Activated T-helper 1 cell treated with Interleukin-2 at 50 U/mL for 16 hours (primary cell): ENCODE data around the gene DYRK3.
A peak's percentile ranks its signal among the peaks of the same experiment; 100 is the strongest.
"Not testable (repeated sequence)": the region's sequence is repeated elsewhere in the genome, so short reads cannot be mapped to it uniquely, and the experiment has no call there.

Source experiments
- DNase-seq: peaks from one replicate; pipeline ENCODE4 v3.0.0-alpha.2; 2020; ENCODE audit warnings: low read depth

The DYRK3 gene

DNA sequence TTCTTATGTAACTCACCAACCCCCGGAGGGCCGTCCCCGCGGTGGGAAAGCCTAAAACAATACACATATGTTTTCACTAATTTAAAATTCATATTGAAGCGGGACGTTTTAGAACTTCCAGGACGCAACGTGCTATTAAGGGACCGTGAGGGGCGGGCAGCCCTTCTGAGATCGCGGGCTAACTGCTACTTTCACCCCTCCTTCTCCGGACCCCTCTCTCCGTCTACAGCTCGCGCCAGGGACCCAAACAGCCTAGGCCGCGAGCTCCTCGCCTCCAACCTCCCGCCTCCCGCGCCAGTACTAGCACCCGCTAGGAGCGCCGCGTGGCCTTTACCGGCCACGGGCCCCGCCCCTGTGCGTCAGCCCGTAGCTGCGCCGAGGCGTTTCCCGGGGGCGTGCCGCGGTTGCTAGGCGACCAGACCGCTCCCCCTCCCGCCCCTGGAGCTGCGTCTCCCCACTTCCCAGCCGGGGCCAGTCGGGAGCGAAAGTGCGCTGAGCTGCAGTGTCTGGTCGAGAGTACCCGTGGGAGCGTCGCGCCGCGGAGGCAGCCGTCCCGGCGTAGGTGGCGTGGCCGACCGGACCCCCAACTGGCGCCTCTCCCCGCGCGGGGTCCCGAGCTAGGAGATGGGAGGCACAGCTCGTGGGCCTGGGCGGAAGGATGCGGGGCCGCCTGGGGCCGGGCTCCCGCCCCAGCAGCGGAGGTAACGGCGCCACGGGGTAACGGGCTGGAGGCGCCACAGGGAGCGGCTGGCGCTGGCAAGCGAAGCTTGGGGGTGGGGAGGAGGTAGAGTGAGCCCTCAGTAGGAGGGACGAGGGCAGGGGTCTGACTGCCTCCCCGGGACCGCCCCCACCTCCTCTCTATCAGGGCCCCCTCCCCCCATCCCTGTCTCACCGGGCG, at the start of gene DYRK3:
TSS of gene DYRK3 (plus strand) at position 457 of the 898 bp plus-strand sequence. CDS start at position 625, 168 bp downstream.
- DNase-seq = peak; percentile 86

DNA sequence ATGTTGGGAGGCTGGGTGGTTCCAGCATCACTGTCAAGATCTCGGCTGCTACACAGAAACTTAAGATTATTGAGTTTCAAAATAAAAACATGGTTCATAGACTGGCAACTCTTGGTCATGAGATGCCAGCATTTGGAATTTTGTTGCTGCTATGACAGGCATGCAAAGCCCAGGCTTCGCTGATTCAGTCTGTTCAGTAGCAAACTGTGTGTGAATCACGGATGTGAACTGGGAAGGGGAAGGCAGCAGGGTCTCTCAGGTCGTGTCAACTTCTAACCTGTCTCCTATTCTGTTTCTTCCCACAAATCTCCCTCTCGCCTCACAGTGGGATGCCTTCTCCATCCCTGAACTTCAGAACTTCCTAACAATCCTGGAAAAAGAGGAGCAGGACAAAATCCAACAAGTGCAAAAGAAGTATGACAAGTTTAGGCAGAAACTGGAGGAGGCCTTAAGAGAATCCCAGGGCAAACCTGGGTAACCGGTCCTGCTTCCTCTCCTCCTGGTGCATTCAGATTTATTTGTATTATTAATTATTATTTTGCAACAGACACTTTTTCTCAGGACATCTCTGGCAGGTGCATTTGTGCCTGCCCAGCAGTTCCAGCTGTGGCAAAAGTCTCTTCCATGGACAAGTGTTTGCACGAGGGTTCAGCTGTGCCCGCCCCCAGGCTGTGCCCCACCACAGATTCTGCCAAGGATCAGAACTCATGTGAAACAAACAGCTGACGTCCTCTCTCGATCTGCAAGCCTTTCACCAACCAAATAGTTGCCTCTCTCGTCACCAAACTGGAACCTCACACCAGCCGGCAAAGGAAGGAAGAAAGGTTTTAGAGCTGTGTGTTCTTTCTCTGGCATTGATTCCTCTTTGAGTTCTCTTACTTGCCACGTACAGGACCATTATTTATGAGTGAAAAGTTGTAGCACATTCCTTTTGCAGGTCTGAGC, 48.6 kb upstream of the DYRK3 start:
- no peak for DNase-seq

DNA sequence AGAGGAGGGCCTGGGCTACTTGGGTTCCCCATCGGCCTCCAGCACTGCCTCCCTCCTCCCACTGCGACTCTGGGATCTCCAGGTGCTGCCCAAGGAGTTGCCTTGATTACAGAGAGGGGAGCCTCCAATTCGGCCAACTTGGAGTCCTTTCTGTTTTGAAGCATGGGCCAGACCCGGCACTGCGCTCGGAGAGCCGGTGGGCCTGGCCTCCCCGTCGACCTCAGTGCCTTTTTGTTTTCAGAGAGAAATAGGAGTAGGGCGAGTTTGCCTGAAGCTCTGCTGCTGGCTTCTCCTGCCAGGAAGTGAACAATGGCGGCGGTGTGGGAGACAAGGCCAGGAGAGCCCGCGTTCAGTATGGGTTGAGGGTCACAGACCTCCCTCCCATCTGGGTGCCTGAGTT, 47.4 kb upstream of the DYRK3 start:
- DNase-seq = no peak

DNA sequence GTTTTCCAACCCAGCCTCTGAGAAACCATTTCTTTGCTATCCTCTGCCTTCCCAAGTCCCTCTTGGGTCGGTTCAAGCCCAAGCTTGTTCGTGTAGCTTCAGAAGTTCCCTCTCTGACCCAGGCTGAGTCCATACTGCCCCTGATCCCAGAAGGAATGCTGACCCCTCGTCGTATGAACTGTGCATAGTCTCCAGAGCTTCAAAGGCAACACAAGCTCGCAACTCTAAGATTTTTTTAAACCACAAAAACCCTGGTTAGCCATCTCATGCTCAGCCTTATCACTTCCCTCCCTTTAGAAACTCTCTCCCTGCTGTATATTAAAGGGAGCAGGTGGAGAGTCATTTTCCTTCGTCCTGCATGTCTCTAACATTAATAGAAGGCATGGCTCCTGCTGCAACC, 46.8 kb upstream of the DYRK3 start:
- DNase-seq = no peak

DNA sequence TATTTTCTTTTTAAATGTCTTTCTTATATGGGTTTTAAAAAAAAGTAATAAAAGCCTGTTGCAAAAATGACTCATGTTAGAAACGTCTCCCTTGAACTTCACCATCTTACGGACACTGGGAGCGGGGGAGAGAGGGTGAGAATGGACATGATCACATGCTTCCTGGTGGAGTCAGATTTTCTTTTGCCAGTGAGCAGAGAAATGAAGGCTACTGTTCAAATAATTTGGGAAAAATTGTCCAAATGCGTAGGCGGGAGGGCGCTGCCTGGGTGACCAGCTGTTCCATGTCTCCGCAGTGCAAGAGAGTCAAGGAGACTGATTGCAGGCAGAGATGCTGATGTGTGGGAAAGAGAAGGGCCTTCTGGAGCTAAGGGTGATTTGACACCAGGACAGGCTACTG, 46.1 kb upstream of the DYRK3 start:
- DNase-seq = no peak

DNA sequence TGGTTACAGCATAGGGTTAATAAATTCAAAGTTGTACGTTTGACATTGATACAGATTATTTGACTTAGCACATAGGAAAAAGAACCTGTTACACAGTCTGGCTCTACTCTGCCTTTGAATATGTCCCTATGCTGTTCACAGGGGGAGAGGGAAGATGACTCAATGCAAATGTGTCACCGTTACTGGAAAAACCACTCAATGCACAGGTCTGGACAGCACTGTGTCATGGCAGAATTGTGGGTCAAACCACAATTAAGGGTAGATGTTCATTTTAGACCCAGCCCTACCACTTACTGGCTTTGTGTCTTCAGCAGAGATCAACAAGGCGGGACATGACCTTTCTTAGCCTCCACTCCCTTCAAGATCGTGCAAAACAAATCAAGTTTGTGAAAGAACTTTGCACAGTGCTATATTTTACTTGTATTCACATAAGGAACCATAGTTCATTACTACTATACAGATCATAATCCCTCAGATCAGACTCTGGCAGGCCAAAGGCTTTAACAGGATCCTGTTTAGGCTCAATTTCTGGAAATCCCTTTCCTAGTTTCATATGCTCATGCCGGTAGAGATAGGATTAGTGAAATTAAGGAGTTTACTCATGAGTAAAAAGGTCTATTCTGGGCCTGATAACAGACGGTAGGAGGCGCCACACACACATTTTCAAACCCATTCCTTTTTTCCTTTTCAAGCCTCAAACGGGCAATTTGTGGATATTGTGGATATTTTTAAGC, 45.1 kb upstream of the DYRK3 start:
- DNase-seq = peak; percentile 38

DNA sequence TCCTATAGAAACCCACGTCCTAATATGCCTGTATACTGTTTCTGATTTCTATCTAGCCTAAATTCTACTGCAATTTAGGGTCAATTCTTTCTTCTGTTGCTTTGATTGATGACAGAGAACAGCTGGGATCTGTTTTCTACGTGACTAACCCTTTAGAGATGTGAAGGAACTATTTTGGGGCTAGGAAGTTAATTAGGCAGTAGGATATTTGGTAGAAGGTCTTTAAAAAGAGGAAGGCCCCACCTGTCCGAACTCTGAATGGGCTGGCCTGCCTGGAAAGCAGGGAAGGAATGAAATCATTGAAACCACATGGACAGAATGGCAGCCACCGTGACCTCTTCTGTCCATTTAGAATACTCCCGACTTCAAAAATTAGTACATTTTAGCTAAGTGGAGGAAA, 44.1 kb upstream of the DYRK3 start:
- DNase-seq = no peak

DNA sequence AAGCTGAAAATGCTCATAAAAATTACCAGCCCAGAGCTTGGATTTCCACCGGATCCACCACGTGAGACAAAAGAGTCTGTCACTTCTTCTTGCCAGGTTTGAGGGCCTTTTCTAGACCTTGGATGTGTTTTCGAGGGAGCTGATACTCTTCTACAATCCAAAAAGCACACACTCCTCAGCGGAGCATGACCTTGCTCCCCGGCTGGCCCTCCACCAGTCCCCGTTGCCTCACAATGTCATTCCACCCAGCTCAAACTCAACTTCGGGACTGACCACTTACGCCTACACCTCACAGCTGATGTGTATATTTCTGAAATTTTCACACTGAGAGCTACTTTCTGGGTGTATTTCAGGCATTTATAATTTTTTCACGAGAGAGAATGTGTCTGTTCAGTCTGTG, 43.6 kb upstream of the DYRK3 start:
- no peak for DNase-seq

DNA sequence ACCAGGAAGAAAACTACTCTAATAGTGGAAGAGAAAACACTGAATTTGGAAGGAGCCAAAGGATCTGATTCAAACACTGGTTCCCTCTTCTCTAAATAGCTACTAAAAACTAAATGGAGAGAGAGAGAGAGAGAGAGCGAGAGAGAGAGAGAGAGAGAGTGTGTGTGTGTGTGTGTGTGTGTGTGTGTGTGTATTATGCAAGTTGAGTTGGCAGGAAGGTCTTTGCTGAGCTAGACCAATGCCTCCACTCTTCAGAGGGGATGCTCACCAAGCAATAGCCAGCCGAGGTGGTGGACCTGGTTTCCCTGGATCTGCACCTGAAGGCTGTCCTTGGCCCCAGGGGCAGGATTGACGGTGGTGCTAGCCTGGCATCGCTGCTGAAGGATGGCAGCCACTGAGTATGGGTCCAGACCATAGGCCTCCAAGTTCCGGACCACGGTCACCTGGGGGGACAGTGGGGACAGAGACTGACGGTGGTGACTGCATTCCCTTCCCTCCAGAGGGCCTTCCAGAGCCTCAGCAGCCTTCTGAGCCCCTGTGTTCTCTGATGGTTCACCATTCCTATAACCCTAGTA, 41.9 kb upstream of the DYRK3 start:
- no peak for DNase-seq

DNA sequence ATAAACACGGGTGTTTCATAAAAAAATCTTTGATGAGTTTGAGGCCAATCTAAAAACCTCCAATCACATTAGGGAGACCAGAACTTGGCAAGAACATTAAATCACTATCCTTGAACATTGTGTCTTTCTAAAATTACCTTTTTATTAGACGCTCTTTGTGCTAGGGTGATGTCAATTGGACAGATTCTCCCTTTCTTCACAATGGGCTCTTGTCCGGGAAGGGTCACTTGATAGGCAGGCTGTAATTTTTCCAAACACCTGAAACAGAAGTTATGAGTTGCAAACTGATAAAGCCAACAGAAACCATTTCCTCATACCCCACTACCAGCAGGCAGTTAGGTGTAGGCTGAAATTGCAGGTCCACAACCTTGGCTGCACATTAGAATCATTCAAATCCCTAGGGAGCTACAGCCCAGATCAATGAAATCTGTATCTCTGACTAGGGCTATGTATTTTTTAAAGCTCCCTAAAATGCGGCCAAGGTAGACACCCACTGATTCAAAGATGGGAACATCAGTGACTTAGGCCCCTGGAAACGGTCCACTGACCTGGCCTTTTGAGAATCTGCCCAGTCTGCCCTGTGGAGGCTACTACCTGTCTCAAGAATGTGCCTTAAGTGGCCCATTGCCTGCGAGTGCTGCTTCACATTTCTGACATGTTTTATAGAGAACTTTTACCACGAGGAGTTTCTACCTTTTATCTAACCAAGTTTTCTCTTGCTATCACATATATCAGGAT, 39.6 kb upstream of the DYRK3 start:
- DNase-seq = no peak

DNA sequence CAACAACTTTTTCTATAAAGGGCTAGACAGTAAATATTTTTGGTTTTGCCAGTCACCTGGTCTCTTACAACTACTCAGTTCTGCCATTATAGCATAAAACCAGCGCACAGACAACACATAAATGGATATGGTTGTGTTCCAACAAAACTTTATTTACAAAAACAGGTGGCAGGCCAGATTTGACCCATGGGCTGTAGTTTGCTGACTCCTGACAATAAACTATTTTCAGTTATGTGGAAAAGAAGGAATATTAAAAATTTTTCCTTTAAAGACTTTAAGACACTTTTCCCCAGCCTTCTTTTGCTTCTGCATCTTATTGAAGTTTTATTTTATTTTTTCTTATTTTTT, 39.0 kb upstream of the DYRK3 start:
- DNase-seq = no peak

DNA sequence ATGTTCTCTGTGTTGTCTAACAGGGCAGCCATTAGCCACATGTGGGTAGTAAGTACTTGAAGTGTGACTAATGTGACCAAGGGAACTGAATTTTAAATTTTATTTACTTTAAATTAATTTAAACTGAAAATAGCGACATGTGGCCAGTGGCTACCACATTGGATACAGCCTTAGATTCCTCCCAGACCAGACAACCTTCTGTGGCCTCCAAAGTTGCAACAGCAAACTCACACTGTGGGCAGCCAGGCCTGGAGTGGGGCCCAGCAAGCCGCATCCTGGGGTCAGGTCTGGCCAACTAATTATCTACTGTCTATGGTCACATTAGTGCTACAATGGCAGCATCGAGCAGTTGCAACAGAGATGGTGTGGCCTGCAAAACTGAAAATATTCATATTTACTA, 34.8 kb upstream of the DYRK3 start:
- no peak for DNase-seq

DNA sequence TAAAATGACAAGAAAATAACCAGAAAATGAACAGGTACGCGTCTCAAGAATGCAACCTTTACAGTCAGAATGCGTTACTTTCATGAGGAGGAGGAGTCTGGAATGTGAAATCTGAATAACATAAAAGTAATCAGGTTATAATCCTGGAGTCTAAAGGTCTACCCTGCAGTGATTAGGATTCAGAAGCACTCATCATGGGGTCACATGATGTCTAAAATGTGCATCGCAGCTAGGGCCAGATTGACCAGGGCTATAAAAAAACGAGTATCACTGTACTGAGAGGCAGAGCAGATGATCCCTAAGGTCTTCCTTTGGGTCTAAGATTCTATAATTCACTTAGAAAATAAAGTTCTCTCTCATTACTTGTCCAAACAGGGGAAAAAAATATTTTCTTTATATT, 30.5 kb upstream of the DYRK3 start:
- no peak for DNase-seq

DNA sequence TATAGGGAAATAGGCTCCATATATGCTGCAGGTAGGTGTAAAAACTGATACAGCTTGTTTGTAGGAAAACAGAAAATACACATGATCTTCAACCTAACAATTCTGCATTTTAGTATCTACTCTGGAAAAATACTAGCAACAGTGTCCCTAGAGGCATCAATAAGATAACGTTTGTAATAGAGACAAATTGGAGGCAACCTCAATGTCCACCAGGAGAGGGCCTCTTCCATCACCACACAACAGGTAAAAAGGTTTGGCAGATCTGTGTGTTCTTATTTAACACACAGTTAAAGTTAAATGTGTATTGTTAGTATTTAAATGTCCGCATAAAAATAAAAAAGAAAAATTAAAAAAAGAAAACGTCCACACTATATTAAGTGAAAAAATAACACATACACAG, 28.5 kb upstream of the DYRK3 start:
- no peak for DNase-seq

DNA sequence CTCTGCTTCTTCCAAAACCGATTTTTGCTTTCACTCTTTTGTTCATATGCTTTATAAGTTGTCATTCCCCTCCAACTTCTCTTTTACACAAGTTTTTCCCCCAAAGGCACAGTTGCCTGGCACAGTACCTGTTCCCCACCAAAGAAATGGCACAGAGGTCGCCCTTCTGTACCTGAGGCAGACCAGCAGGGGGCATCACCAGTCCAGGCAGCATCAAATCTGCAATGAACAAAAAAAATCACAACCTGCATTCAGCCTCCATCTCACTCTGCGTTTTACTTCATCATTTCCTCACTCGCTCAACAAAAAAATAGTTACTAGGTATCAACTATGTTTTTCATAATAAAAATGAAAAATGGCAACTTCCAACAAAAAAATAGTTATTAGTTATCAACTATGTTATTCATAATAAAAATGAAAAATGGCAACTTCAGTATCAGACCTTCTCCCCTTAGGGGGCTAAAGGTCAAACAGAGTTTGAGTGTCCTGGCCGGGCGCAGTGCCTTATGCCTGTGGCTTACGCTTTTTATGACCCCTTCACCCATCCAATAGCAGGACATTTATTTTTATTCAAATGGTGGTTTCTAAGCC, 27.1 kb upstream of the DYRK3 start:
- DNase-seq = peak; percentile 37

DNA sequence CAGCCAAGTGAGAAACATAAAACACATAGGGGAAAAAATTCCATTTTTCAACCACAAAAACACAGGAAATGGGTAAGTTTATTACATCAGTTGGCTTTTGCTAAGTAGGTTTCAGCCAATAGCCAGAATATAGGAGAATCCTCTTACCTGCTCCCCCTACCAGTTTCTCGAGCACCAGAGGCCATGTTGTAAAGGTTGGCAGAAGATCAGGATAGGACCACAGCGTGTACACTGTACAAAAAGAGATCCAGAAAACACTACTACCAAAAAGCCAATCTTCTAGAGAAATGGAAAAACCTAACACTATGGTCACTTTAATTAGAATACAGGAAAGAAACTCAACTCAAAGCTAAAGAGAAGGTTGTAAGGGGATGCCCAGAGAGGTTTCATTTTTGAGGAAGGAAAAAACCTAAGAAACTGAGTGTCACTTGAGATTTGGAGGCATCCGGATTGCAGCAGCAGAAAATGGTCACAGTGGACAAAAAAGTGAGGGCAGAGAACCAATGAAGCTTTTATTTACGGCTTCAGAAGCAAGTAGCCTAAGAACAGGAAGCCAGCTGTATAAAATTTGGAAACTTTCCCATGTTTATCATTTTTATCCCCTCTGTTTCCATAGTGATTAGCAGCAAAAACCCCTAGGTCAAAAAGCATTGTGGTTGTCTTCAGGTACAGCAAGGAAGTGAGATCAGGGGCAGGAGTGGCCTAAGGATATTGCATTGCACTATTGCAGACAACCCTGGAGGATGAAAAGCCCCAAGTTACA, 25.9 kb upstream of the DYRK3 start:
- DNase-seq = no peak

DNA sequence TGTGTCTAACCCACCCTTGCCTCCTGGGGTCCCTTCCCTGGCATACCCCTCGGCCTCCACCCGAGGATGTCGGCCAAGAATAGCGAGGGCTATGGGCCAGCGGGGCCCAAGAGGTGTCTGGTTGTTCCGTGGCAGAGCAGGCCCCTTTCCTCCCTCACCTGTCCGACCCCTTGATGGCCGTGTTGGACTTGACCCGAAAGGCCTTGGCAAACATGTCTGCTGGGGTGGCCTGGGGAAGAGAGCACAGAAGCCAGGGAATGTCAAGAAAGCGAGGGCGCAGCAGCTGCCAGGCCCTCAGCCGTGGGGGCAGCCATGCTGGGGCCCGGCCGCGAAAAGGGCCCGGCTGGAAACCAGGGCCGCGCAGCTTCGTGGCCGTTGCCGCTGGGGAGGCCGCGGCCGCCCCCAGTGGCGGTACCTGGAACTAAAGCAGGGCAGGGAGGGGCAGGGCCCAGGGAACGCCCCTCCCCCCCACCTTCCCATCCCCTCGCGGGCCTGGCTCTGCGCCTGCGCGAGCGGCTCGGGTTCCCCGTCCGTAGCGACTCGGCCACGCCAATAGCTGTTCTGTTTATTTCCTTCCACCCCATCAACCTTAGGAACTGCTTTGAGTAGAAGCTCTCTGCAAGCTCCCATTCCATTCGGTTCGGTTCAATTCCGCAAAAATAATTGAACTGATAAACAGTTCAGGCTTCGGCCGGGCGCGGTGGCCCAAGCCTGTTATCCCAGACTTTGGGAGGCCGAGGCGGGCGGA, 23.0 kb upstream of the DYRK3 start, which contains the start of gene EIF2D:
TSS of gene EIF2D (minus strand) at position 337 of the 748 bp plus-strand sequence. CDS start at position 214, 123 bp downstream.
- peak; percentile 91 for DNase-seq

DNA sequence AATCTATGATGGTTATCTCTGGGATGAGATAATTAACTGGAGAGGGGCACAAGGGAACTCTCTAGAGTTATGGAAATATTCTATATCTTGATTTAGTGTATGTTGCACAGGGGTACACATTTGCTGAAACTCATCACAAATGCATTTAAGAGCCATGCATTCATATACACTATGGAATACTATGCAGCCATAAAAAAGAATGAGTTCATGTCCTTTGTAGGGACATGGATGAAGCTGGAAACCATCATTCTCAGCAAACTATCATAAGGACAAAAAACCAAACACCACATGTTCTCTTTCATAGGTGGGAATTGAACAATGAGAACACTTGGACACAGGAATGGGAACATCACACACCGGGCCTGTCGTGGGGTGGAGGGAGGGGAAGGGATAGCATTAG, 8.9 kb upstream of the DYRK3 start:
- DNase-seq = not testable (repeated sequence)

DNA sequence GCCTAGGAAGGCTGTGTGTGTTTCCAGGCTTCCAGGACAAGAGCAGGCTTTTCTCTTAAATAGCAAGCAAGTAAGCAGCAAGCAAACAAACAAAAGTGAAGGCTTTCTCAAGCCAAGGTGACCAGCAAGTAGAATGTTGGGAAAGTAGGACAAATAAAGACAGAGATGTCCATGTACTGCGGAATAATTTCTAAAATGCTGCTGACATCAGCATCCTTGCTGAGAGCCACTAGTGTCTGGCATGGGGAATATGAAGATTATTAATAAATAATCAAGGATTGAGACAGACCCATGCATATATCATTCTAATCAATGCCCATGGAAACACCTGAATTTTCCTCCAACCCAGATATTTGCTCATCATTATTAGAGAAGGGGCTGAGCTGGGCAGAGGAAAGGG, 6.4 kb upstream of the DYRK3 start:
- DNase-seq = no peak
